Stimulated activated CD4-positive, alpha-beta T cell treated with anti-CD3 and anti-CD28 coated beads, Interleukin-12 subunit alpha, Interleukin-12 subunit beta, amount 100 ng/mL, for 24 hours (primary cell): ENCODE data around the gene ARL10.
"Not testable (repeated sequence)": the region's sequence is repeated elsewhere in the genome, so short reads cannot be mapped to it uniquely, and the experiment has no call there.

Experiments used
- DNase-seq, 2 experiments: peaks; one replicate each; pipeline ENCODE4 v3.0.0-alpha.2; 2020; ENCODE audit warnings: low read depth in 2 of 2

The ARL10 gene

GRCh38 chr5:176388444-176389134 lies 23.3 kb downstream of the ARL10 start, which contains the start of the genes HIGD2A and NOP16:
TSS of gene HIGD2A (plus strand) at chr5:176388751. CDS start at chr5:176388820, 69 bp downstream.
TSS of gene NOP16 (minus strand) at chr5:176388598. CDS start at chr5:176388539, 59 bp downstream.
- DNase-seq, result peak; percentile 97 to 100

GRCh38 chr5:176389135-176390123 lies 24.1 kb downstream of the ARL10 start:
- no peak for DNase-seq

- DNase-seq, result no peak
Measured at GRCh38 chr5:176391479-176391878, 26.2 kb downstream of the ARL10 start.

- no peak for DNase-seq
Measured at GRCh38 chr5:176391999-176392398, 26.7 kb downstream of the ARL10 start.

DNA sequence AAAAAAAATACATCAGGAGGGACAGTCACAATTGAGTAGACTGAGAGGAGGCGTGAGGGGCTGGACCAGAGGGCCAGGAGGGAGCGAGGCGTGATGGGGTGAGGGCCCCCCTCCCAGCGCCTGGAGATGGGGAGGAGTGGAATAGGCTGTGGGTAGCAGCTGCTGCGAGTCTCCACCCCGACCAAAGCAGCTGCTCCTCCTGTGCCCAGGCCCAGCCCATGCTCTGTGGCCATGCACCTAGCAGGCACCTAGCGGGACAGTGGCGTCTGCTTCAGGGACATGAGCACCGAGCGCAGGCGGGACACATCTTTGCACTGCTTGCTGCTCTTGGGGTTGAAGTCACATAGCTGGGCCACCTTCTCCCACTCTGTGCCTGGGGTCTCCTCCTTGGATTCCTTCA lies 27.2 kb downstream of the ARL10 start:
- no peak for DNase-seq

GRCh38 chr5:176394096-176394495 lies 28.8 kb downstream of the ARL10 start:
- no peak for DNase-seq

- DNase-seq, result no peak
Measured at GRCh38 chr5:176394881-176395675, 29.8 kb downstream of the ARL10 start.

DNA sequence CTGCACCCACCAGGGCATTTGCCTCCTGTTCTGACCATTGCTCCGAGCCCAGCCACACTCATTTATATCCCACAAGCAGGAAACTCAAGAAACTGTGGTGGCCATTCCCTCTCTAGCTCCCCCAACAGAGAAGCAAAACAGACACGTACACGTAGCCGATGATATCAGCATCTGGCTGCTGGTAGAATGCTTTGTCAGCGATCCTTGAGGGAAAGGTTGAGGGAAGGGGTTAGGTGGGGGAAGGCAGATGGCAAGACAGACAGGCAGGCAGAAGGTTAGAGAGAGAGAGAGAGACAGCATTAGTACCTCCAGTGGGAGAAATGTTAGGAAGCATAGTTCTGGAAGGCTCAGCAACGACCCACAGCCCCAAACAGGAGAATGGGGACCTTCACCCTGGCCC lies 31.0 kb downstream of the ARL10 start:
- DNase-seq, result no peak

- DNase-seq, result no peak
Measured at GRCh38 chr5:176397736-176398420, 32.6 kb downstream of the ARL10 start.

GRCh38 chr5:176400382-176401156 lies 35.3 kb downstream of the ARL10 start:
- DNase-seq, result no peak

GRCh38 chr5:176401281-176402205 lies 36.3 kb downstream of the ARL10 start:
- DNase-seq, result no peak

DNA sequence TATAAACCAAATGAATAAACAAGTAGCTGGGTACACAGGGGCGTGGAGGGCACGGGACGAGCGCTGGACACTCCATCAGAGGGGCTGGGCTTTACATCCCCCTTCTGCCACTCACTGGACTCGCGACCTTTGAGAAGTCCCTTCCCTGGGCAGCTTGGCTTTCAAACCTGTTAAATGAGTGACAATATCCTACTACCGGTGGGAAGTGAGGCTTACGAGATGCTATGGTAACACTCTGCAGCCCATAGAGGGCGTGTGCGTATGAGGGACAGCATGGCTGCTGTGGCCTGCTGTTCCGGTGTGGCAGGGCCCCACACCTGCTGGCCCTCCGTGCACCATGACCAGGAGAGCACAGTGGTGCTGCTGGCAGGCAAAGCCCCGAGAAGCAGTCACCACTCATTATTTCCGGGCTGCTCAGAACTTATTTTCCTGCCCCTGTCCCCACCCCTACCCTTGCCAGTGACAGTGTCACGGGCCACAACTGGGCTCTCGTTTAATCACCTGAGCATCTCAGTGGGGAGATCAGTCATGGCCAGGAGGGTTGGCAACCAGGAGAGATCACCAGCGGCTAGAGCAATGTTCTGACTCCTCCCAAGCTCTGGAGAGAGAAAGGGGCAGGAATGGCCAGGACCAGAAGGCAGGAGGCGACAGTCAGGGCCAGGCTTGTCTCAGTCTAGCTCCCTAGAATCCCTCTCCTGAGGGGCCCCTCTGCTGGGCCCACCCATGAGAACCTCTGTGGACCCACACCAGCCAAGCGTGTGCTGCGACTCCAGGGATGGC lies 40.6 kb downstream of the ARL10 start:
- no peak for DNase-seq

GRCh38 chr5:176406436-176407052 lies 41.3 kb downstream of the ARL10 start:
- no peak for DNase-seq

DNA sequence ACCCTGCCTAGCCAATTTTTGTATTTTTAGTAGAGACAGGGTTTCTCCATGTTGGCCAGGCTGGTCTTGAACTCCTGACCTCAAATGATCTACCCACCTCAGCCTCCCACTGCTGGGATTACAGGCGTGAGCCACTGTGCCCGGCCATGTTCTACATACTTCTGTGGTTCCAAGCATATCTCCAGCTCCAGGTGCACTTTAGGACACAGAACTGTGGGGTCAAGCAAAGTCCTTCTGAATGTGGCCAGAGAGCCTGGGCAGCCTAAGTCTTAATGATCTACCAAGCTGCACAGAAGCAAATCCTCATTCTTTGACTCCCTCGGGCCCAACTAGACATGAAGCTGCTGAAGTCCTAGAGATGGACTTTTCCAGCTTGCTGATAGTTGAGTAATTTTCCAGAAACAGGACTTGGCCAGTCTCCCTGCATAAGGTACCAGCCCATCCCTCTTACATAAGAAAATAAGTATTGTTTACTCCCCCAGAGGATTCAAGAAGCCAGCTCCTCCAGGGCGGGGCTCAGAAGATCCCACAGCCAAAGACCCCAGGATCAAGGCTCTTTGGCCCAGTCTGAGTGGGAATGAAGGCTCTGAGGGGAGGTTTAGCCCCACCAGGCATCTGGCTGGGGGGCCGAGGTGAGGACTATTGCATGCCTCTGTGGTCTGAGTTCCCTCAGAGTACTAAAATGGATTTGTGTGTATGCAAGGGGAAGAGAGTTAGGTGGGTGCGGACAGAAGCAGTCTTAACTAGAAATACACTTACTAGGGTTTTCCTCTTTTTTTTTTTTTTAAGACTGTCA lies 42.4 kb downstream of the ARL10 start:
- no peak for DNase-seq

DNA sequence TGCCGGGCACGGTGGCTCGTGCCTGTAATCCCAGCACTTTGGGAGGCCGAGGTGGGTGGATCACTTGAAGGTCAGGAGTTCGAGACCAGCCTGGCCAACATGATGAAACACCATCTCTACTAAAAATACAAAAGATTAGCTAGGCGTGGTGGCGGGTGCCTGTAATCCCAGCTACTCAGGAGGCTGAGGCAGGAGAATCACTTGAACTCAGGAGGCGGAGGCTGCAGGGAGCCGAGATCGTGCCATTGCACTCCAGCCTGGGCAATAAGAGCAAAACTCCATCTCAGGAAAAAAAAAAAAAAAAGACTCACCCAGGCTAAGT lies 42.9 kb downstream of the ARL10 start:
- DNase-seq, result not testable (repeated sequence)

DNA sequence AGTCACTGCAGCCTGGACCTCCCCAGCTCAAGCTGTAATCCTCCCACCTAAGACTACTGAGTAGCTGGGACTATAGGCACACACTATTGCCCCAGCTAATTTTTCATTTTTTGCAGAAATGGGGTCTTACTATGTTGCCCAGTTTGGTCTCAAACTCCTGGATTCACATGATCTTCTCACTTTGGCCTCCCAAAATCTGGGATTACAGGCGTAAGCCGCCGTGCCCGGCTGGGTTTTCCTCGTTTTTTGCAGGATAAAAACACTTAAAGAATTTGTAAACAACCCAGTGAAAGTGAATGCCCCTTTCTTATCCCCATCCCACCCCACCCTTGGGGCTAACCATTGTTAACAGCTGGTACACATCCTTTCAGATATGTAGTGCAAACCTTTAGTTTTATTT lies 43.3 kb downstream of the ARL10 start:
- DNase-seq, result no peak

- DNase-seq, result no peak
Measured at GRCh38 chr5:176409765-176410164, 44.5 kb downstream of the ARL10 start.
